K562 (cell line): ENCODE measurements around the gene CCDC88A. TPM values are rescaled to one million over a fixed set of nuclear protein-coding genes. Genes with fewer than 3 reads are reported as not detected.

Experiments
- ATAC-seq: fragments of 200-7000 bp; cut with Tn5 transposase; 3 replicates; pipeline ENCODE4 v1.9.1; 2020; ENCODE audit warnings: moderate library complexity
- BruUV-seq: library from RNA; stranded (reverse); fragments of 400-500 nt; replicated peaks from 2 replicates; lab custom pipeline; 2021; lab: Mats Ljungman, UMichigan
- CTCF ChIA-PET: fragments of 300-600 bp; formaldehyde crosslinking; extraction: SDS; loops from one replicate; lab custom pipeline; 2021; ENCODE audit warnings: low intra/inter-chr PET ratio; lab: Yijun Ruan, JAX
- POLR2A ChIA-PET: fragments of 300-600, 350-650 bp; sonication (Branson Sonifier 250); formaldehyde crosslinking; extraction: SDS; loops from one replicate; lab custom pipeline; 2021; ENCODE audit warnings: antibody characterized with exemption, inconsistent platforms; lab: Yijun Ruan, JAX
- DNase-seq, 4 experiments: peaks; one replicate each; pipeline versions ENCODE4 v3.0.0 to v3.0.0-alpha.2; 2011 to 2018; ENCODE audit warnings: low spot score in 3 of 4, mixed read lengths in 3 of 4; ENCODE audit errors: extremely low read depth in 1 of 4
- FAIRE-seq: peaks from 2 replicates; lab custom pipeline; 2011; peaks lifted over from hg19 to GRCh38; lab: Jason Lieb, UNC
- H2AFZ ChIP-seq: 2 replicates; pipeline ENCODE4 v1.6.0; 2011; ENCODE audit warnings: low read depth, low read length, control low read depth, inconsistent platforms
- H3K27ac ChIP-seq: fragments of 200-600 bp; 3 replicates; pipeline ENCODE4 v1.8.0; 2011; ENCODE audit warnings: low read depth, mild to moderate bottlenecking, control low read depth, inconsistent platforms, low read length, moderate library complexity, mixed read lengths; ENCODE audit errors: extremely low read depth
- H3K27me3 ChIP-seq, 2 experiments: fragments of 300-600 bp in 1 of 2; 2 replicates in 1 of 2; 3 replicates in 1 of 2; pipeline versions ENCODE4 v1.6.0 to v1.8.0; 2011; ENCODE audit warnings: inconsistent platforms in 2 of 2, low read length in 2 of 2, mild to moderate bottlenecking in 1 of 2, mixed read lengths in 1 of 2, moderate library complexity in 1 of 2; ENCODE audit not compliant: control insufficient read depth in 2 of 2, insufficient read depth in 2 of 2
- H3K36me3 ChIP-seq: fragments of 300-600 bp; 3 replicates; pipeline ENCODE4 v1.8.0; 2011; ENCODE audit warnings: mild to moderate bottlenecking, low read length, inconsistent platforms; ENCODE audit not compliant: control insufficient read depth, insufficient read depth
- H3K4me1 ChIP-seq, 2 experiments: fragments of 200-600 bp in 1 of 2; replicated peaks in 1 of 2; 2 replicates in 1 of 2; 3 replicates in 1 of 2; pipeline versions ENCODE4 v1.5.1 to v1.8.0; 2011; ENCODE audit warnings: inconsistent platforms in 2 of 2, low read length in 2 of 2, mild to moderate bottlenecking in 1 of 2, mixed read lengths in 1 of 2, moderate library complexity in 1 of 2; ENCODE audit not compliant: control insufficient read depth in 2 of 2, insufficient read depth in 2 of 2
- H3K4me2 ChIP-seq: 2 replicates; pipeline ENCODE4 v1.6.1; 2011; ENCODE audit warnings: low read length, control low read depth, inconsistent platforms, mixed read lengths; ENCODE audit not compliant: insufficient read depth
- H3K4me3 ChIP-seq: fragments of 200-600 bp; sonication (generic), shearing (Covaris generic); 2 replicates; pipeline ENCODE4 v1.5.1; 2016; ENCODE audit warnings: control low read depth, inconsistent platforms
- H3K79me2 ChIP-seq: fragments of 200-600 bp; 3 replicates; pipeline ENCODE4 v1.8.0; 2011; ENCODE audit warnings: low read length, inconsistent platforms; ENCODE audit not compliant: control insufficient read depth, insufficient read depth
- H3K9ac ChIP-seq, 2 experiments: 2 replicates each; pipeline versions ENCODE4 v1.6.0 to v1.6.1; 2011; ENCODE audit warnings: low read depth in 2 of 2, low read length in 2 of 2, control low read depth in 1 of 2, inconsistent platforms in 1 of 2, mild to moderate bottlenecking in 1 of 2, mixed read lengths in 1 of 2; ENCODE audit not compliant: insufficient read depth in 1 of 2
- H3K9me1 ChIP-seq: one replicate; pipeline ENCODE4 v1.6.0; 2011; ENCODE audit warnings: inconsistent platforms, mild to moderate bottlenecking, low read length, moderate library complexity; ENCODE audit not compliant: control insufficient read depth, insufficient read depth
- H3K9me3 ChIP-seq: replicated peaks from 2 replicates; pipeline ENCODE4 v1.5.1; 2011; ENCODE audit warnings: low read depth, low read length, inconsistent platforms; ENCODE audit not compliant: control insufficient read depth, insufficient read depth
- H4K20me1 ChIP-seq: replicated peaks from 2 replicates; pipeline ENCODE4 v1.6.1; 2011; ENCODE audit warnings: low read length, inconsistent platforms, mixed read lengths; ENCODE audit not compliant: control insufficient read depth, insufficient read depth
- CBX3 ChIP-seq, 2 experiments: IDR thresholded peaks; 1 replicate in 1 of 2; 2 replicates in 1 of 2; pipeline ENCODE4 v1.6.1; 2012; ENCODE audit warnings: inconsistent platforms in 2 of 2, low read length in 2 of 2, borderline replicate concordance in 1 of 2, control low read depth in 1 of 2
- KLF13 ChIP-seq: fragments of 450-650 bp; IDR thresholded peaks from 2 replicates; pipeline ENCODE4 v1.6.1; 2016; ENCODE audit warnings: missing genetic modification characterization, low read depth, mild to moderate bottlenecking, missing compliant biosample characterization, moderate library complexity, borderline replicate concordance
- MBD2 ChIP-seq: sonication (generic); IDR thresholded peaks from 2 replicates; pipeline ENCODE4 v1.6.1; 2016; ENCODE audit warnings: low read depth, borderline replicate concordance
- RBM17 ChIP-seq: fragments of 200-400 bp; formaldehyde crosslinking; IDR thresholded peaks from 2 replicates; pipeline ENCODE4 v1.6.1; 2017; ENCODE audit warnings: low read depth, mild to moderate bottlenecking, low read length, borderline replicate concordance
- RNF2 ChIP-seq: sonication (generic); IDR thresholded peaks from 2 replicates; pipeline ENCODE4 v1.6.1; 2016
- SRSF9 ChIP-seq: fragments of 200-400 bp; formaldehyde crosslinking; IDR thresholded peaks from 2 replicates; pipeline ENCODE4 v1.6.1; 2017; ENCODE audit warnings: low read depth, low read length, borderline replicate concordance
- YY1 ChIP-seq, 3 experiments: IDR thresholded peaks; 2 replicates each; pipeline ENCODE4 v1.6.1; 2011; ENCODE audit warnings: low read length in 2 of 3, mild to moderate bottlenecking in 2 of 3, moderate library complexity in 2 of 3, borderline replicate concordance in 1 of 3, control low read depth in 1 of 3, low read depth in 1 of 3; ENCODE audit not compliant: insufficient read depth in 3 of 3, insufficient replicate concordance in 2 of 3, control insufficient read depth in 1 of 3, insufficient read length in 1 of 3; ENCODE audit errors: extremely low read depth in 1 of 3
- ZBTB8A ChIP-seq: fragments of 450-650 bp; IDR thresholded peaks from 2 replicates; pipeline ENCODE4 v1.6.1; 2018; ENCODE audit warnings: mild to moderate bottlenecking, moderate library complexity; ENCODE audit not compliant: partially characterized antibody
- ZNF717 ChIP-seq: fragments of 250-450 bp; sonication (Bioruptor Pico); IDR thresholded peaks from 2 replicates; pipeline ENCODE4 v1.5.0; 2021
- WGBS: fragments of 100-300 bp; shearing (Covaris generic); methylation state at CpG from one replicate; pipeline ENCODE4 v1.1.6; 2016; ENCODE audit warnings: low coverage, mixed read lengths; ENCODE audit not compliant: insufficient coverage; ENCODE audit errors: missing lambda C conversion rate; 5-methylcytosine and 5-hydroxymethylcytosine counted together
- in situ Hi-C: fragments of 300-500 bp; cut with MboI; formaldehyde crosslinking; loops from 4 replicates; pipeline ENCODE4 v1.15.0; 2018; ENCODE audit warnings: inconsistent platforms, mixed read lengths
- intact Hi-C: fragments of 100-400 bp; cut with micrococcal nuclease; formaldehyde crosslinking; loops from 2 replicates; pipeline ENCODE4 v1.14.2; 2022
- polyA plus RNA-seq, 8 experiments: library from polyadenylated mRNA; depleted of rRNA in 4 of 8; stranded (reverse) in 5 of 8; unstranded in 3 of 8; fragments of >200 nt; fragmentation: Nextera tagmentation in 2 of 8; fragmentation: Illumina TruSeq in 1 of 8; extraction: Ambion mirVana in 2 of 8; extraction: Trizol in 1 of 8; gene quantifications; 2 replicates each; pipeline versions ENCODE4 v1.2.1 to v1.2.3, GENCODE V29; 2011 to 2014; ENCODE audit warnings: inconsistent platforms in 1 of 8, missing spikeins in 1 of 8
- total RNA-seq, 7 experiments: library from RNA; depleted of rRNA in 6 of 7; stranded (reverse); fragments of >200 nt in 6 of 7; fragmentation: Illumina TruSeq in 2 of 7; extraction: Trizol in 2 of 7; gene quantifications; 2 replicates each; pipeline versions ENCODE4 v1.2.1 to v1.2.3, GENCODE V29; 2011 to 2021; ENCODE audit warnings: low replicate concordance in 1 of 7
- TF ChIP-seq, protein P1 (sequence below): fragments of 450-650 bp; IDR thresholded peaks from 2 replicates; pipeline ENCODE4 v1.6.1; 2016; ENCODE audit warnings: borderline replicate concordance

The CCDC88A gene
- total and polyA plus RNA-seq, 9 of the 15 experiments (the other 6 are each of a cell fraction or from before 2014, with no cell fraction given) = 29.3 to 102 (median 55.6) TPM

DNA sequence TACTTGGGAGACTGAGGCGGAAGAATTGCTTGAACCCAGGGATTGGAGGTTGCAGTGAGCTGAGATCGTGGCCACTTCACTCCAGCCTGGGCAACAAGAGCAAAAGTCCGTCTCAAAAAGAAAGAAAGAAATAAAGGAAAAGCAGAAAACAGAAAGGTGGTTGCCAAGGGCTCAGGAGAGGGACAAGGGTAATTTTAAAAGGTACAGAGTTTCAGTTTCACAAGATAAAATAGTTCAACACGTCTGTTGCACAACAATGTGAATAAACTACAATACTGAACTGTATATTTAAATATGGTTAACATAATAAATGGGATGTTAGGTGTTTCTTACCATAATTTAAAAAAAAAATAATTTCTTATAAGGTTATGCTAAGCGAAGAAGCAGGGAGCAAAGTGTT, 174.2 kb downstream of the CCDC88A start:
- BruUV-seq = no TSS peak
- Histone ChIP-seq H3K9me1 (no peaks in the 10 kb centered on the region), H2AFZ (no peak overlapping the region), H3K27ac (no peak overlapping the region), H3K9ac (no peak overlapping the region), H3K36me3 (peaks cover 85% of the 10 kb centered on the region), H4K20me1 (no peaks in the 10 kb centered on the region), H3K9me3 (no peaks in the 10 kb centered on the region)
- in situ Hi-C loops = no loop called here
- TF ChIP-seq RNF2 (no peak), ZBTB8A (no peak), KLF13 (no peak), ZNF717 (CRISPR knock-in tag) (no peak)
- TF ChIP-seq, all 486 proteins: peak for 0
- no peaks in the 10 kb centered on the region for H3K4me1 ChIP-seq
- H3K4me3 ChIP-seq = no peak overlapping the region
- 81% methylated on average over 5 of the region's 5 CpGs for WGBS
- CTCF ChIA-PET = no interaction called here
- FAIRE-seq = no peak
- no peaks in the 10 kb centered on the region for H3K79me2 ChIP-seq
- H3K27me3 ChIP-seq = no peaks in the 10 kb centered on the region
- DNase-seq = no peak
- intact Hi-C loops = no loop called here
- H3K4me2 ChIP-seq = no peak overlapping the region
- ATAC-seq = no peak
- POLR2A ChIA-PET = no interaction called here

DNA sequence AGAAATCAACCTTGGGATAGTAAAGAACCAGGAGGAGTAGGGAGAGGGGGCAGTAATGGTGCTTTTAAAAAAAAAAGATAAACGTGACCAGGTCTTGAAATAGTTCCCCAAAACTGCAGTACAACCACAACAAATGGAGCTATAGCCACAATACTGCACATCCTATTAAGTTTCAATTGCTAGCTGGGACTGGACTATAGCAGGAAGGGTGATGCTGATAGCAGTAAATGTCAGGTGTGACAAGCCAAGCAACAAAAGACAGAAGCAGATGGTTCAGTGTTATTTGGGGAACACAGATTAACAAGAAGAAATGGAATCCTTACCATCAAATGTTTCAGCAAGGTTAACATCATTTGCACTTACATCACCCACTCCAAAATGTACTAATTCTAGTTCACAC, 177.0 kb downstream of the CCDC88A start:
- CTCF ChIA-PET = no interaction called here
- Histone ChIP-seq H3K27me3 (no peaks in the 10 kb centered on the region), H3K9me1 (no peaks in the 10 kb centered on the region), H3K27ac (no peak overlapping the region), H3K4me3 (no peak overlapping the region), H3K4me1 (no peaks in the 10 kb centered on the region), H3K36me3 (peaks cover 80% of the 10 kb centered on the region), H2AFZ (no peak overlapping the region), H3K79me2 (no peaks in the 10 kb centered on the region), H3K4me2 (no peak overlapping the region), H4K20me1 (no peaks in the 10 kb centered on the region), H3K9ac (no peak overlapping the region), H3K9me3 (no peaks in the 10 kb centered on the region)
- DNase-seq (no peak), FAIRE-seq (no peak), ATAC-seq (no peak)
- intact Hi-C loops = no loop called here
- WGBS = 9% methylated on average over 1 of the region's 1 CpG
- in situ Hi-C loops = no loop called here
- no TSS peak for BruUV-seq
- POLR2A ChIA-PET = no interaction called here
- no peak for TF ChIP-seq SRSF9
- TF ChIP-seq YY1 (IDR thresholded peaks at IDR 0.05; ENCODE audit: borderline replicate concordance in 1 of 3, control insufficient read depth in 1 of 3, extremely low read depth in 1 of 3, insufficient read depth in 3 of 3, insufficient read length in 1 of 3, insufficient replicate concordance in 2 of 3, low read depth in 1 of 3, low read length in 2 of 3) = no peak
- TF ChIP-seq MBD2 = no peak
- TF ChIP-seq, protein P1, sequence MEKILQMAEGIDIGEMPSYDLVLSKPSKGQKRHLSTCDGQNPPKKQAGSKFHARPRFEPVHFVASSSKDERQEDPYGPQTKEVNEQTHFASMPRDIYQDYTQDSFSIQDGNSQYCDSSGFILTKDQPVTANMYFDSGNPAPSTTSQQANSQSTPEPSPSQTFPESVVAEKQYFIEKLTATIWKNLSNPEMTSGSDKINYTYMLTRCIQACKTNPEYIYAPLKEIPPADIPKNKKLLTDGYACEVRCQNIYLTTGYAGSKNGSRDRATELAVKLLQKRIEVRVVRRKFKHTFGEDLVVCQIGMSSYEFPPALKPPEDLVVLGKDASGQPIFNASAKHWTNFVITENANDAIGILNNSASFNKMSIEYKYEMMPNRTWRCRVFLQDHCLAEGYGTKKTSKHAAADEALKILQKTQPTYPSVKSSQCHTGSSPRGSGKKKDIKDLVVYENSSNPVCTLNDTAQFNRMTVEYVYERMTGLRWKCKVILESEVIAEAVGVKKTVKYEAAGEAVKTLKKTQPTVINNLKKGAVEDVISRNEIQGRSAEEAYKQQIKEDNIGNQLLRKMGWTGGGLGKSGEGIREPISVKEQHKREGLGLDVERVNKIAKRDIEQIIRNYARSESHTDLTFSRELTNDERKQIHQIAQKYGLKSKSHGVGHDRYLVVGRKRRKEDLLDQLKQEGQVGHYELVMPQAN = no peak
- no peak for TF ChIP-seq RBM17
- TF ChIP-seq CBX3 (IDR thresholded peaks at IDR 0.05; ENCODE audit: borderline replicate concordance in 1 of 2, low read length in 2 of 2) = no peak
